Fibroblast of skin of left quadriceps (primary cell): ENCODE results near the gene SPRYD4.

Source experiments
- DNase-seq, 2 experiments: peaks; one replicate each; pipeline ENCODE4 v3.0.0-alpha.2; 2013; ENCODE audit warnings: low read depth in 2 of 2

SPRYD4 gene

GRCh38 chr12:56521209-56521589, 52.8 kb downstream of the SPRYD4 start:
- DNase-seq: no peak

GRCh38 chr12:56521590-56522371, 53.4 kb downstream of the SPRYD4 start, which contains the start of gene RBMS2:
Gene RBMS2 (plus strand): TSS chr12:56521820. CDS start chr12:56522024, 204 bp downstream.
- peak; percentile 80 to 81 for DNase-seq

GRCh38 chr12:56522411-56523193, 54.2 kb downstream of the SPRYD4 start:
- DNase-seq: peak in 1 of 2 experiments; percentile 13

GRCh38 chr12:56528846-56529245, 60.5 kb downstream of the SPRYD4 start:
- peak; percentile 39 to 40 for DNase-seq
